Trophoblast cell (in vitro differentiated cells and primary cell): ENCODE data around the gene PLCH2.

Experiments used
- DNase-seq, 2 donors: peaks; one replicate each; pipeline ENCODE4 v3.0.0-alpha.2; 2016
- H2AFZ ChIP-seq: 2 replicates; pipeline ENCODE4 v1.6.1; 2013; ENCODE audit warnings: low read length, moderate library complexity, mild to moderate bottlenecking; ENCODE audit not compliant: insufficient read depth, poor library complexity
- H2AK5ac ChIP-seq: 2 replicates; pipeline ENCODE4 v1.6.1; 2013; ENCODE audit warnings: mild to moderate bottlenecking, low read length
- H2BK120ac ChIP-seq: 2 replicates; pipeline ENCODE4 v1.6.1; 2013; ENCODE audit warnings: low read length, mild to moderate bottlenecking, moderate library complexity; ENCODE audit not compliant: insufficient read depth, poor library complexity
- H2BK12ac ChIP-seq: 2 replicates; pipeline ENCODE4 v1.6.1; 2013; ENCODE audit warnings: mild to moderate bottlenecking, low read length, moderate library complexity
- H2BK5ac ChIP-seq: 2 replicates; pipeline ENCODE4 v1.6.1; 2013; ENCODE audit warnings: low read length, low read depth, moderate library complexity, mild to moderate bottlenecking; ENCODE audit not compliant: poor library complexity
- H3K14ac ChIP-seq: 2 replicates; pipeline ENCODE4 v1.6.1; 2013; ENCODE audit warnings: mild to moderate bottlenecking, low read length
- H3K18ac ChIP-seq: 2 replicates; pipeline ENCODE4 v1.6.1; 2013; ENCODE audit warnings: mild to moderate bottlenecking, low read length
- H3K23ac ChIP-seq: 2 replicates; pipeline ENCODE4 v1.6.1; 2013; ENCODE audit warnings: low read length
- H3K27ac ChIP-seq: 2 replicates; pipeline ENCODE4 v1.5.1; 2013; ENCODE audit warnings: low read depth, mild to moderate bottlenecking, inconsistent platforms, low read length, moderate library complexity
- H3K27me3 ChIP-seq: 2 replicates; pipeline ENCODE4 v1.6.1; 2013; ENCODE audit warnings: inconsistent platforms, mild to moderate bottlenecking, low read length, moderate library complexity; ENCODE audit not compliant: insufficient read depth
- H3K36me3 ChIP-seq, 2 experiments: 1 replicate in 1 of 2; 2 replicates in 1 of 2; pipeline ENCODE4 v1.6.1; 2013; ENCODE audit warnings: low read length in 2 of 2, mild to moderate bottlenecking in 2 of 2, moderate library complexity in 1 of 2; ENCODE audit not compliant: insufficient read depth in 2 of 2, control insufficient read depth in 1 of 2
- H3K4ac ChIP-seq: 2 replicates; pipeline ENCODE4 v1.6.1; 2013; ENCODE audit warnings: low read depth, mild to moderate bottlenecking, low read length, moderate library complexity
- H3K4me1 ChIP-seq, 2 experiments: 1 replicate in 1 of 2; 2 replicates in 1 of 2; pipeline ENCODE4 v1.6.1; 2013; ENCODE audit warnings: low read length in 2 of 2, mild to moderate bottlenecking in 2 of 2, moderate library complexity in 1 of 2; ENCODE audit not compliant: insufficient read depth in 2 of 2, control insufficient read depth in 1 of 2
- H3K4me2 ChIP-seq: 2 replicates; pipeline ENCODE4 v1.6.1; 2013; ENCODE audit warnings: inconsistent platforms, mild to moderate bottlenecking, low read length, moderate library complexity
- H3K4me3 ChIP-seq: 2 replicates; pipeline ENCODE4 v1.5.1; 2013; ENCODE audit warnings: mild to moderate bottlenecking, low read depth, low read length, inconsistent platforms
- H3K79me1 ChIP-seq: one replicate; pipeline ENCODE4 v1.6.1; 2013; ENCODE audit warnings: low read length
- H3K79me2 ChIP-seq: 2 replicates; pipeline ENCODE4 v1.6.1; 2013; ENCODE audit warnings: low read length, mild to moderate bottlenecking; ENCODE audit not compliant: control insufficient read depth, insufficient read depth, poor library complexity
- H3K9ac ChIP-seq: 2 replicates; pipeline ENCODE4 v1.6.1; 2013; ENCODE audit warnings: mild to moderate bottlenecking, low read length
- H3K9me3 ChIP-seq: 2 replicates; pipeline ENCODE4 v1.6.1; 2013; ENCODE audit warnings: low read depth, mild to moderate bottlenecking, control low read depth, inconsistent platforms, low read length; ENCODE audit not compliant: insufficient read depth
- H4K12ac ChIP-seq: 2 replicates; pipeline ENCODE4 v1.6.1; 2013; ENCODE audit warnings: low read depth, mild to moderate bottlenecking, low read length, moderate library complexity
- H4K8ac ChIP-seq: 2 replicates; pipeline ENCODE4 v1.6.1; 2013; ENCODE audit warnings: low read depth, mild to moderate bottlenecking, low read length, moderate library complexity
- H4K91ac ChIP-seq: one replicate; pipeline ENCODE4 v1.6.1; 2013; ENCODE audit warnings: low read depth, mild to moderate bottlenecking, low read length, moderate library complexity
- WGBS: extraction: QIAGEN DNeasy Blood & Tissue Kit; methylation state at CpG from one replicate; pipeline ENCODE4 v1.1.7; 2013; ENCODE audit warnings: missing lambda C conversion rate; ENCODE audit not compliant: insufficient read length, insufficient coverage; ENCODE audit errors: extremely low coverage; 5-methylcytosine and 5-hydroxymethylcytosine counted together

Gene PLCH2

DNA sequence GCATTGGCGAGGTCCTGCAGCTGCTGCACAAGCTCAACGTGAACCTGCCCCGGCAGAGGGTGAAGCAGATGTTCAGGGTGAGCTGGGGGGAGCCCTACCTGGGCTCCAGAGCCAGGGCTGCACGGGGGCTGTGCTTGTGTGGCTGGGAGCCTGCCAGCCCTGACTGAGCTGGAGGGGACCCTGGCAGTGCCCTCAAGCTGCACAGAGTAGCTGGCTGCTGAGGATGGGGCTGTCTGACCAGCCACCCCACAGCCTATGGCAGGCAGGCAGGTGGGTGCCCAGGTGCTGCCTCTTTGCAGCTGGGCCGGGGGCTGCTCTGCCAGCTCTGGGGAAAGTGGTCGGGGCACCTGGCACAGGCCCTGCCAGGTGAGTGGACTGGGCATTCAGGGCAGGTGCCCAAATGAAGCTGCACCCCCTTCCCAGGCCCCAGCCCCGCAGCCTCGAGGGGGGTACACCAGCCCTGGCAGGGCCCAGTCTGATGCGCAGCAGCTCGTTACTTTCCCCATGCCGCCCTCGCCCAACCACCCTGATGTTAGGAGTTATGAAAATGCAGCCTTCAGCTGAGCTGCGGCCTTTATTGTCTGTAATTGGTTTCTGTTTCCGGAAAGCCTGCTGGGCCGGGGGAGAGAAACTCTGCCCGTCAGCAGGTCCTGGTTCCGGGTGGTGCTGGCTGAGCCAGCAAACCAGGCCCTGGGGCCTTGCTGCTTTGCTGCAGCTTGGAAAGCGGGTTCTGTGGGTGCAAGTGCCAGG, 4.3 kb downstream of the PLCH2 start:
- Histone ChIP-seq H3K18ac (no peak overlapping the region), H3K9ac (no peak overlapping the region), H4K12ac (no peak overlapping the region), H3K27ac (no peak overlapping the region), H2BK120ac (no peak overlapping the region), H3K9me3 (no peaks in the 10 kb centered on the region), H3K14ac (no peak overlapping the region), H2AFZ (no peak overlapping the region), H3K4me3 (no peak overlapping the region), H2BK5ac (no peak overlapping the region), H3K4ac (no peak overlapping the region), H3K79me1 (no peaks in the 10 kb centered on the region), H2BK12ac (no peak overlapping the region), H3K79me2 (no peaks in the 10 kb centered on the region), H2AK5ac (no peak overlapping the region), H3K4me2 (no peak overlapping the region), H3K36me3 (no peaks in the 10 kb centered on the region), H4K91ac (no peak overlapping the region), H3K27me3 (no peaks in the 10 kb centered on the region), H3K4me1 (no peaks in the 10 kb centered on the region), H3K23ac (no peak overlapping the region), H4K8ac (no peak overlapping the region)
- no peak for DNase-seq
- no CpG with 5 or more reads among the region's 18 CpGs for WGBS

DNA sequence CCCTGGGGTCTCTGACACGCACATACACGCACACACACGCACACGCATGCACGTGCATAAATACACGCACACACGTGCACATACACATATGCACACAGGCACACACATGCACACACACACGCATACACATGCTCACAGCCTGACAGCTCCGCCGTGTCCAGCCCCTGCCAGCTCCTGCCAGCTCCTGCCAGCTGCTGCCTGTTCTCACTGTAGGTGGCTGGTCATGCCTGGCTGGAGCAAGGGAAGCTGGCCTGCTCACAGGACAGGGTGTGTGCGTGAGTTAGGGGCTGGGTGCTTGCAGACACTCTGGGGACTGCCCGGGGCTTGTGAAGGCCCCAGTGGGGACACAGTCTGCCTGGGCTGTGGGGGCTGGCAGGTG, 4.9 kb downstream of the PLCH2 start:
- no peaks in the 10 kb centered on the region for H3K36me3 ChIP-seq
- H4K91ac ChIP-seq, result no peak overlapping the region
- H2BK12ac ChIP-seq, result no peak overlapping the region
- no peak overlapping the region for H3K9ac ChIP-seq
- no peak overlapping the region for H2BK5ac ChIP-seq
- no peak overlapping the region for H3K14ac ChIP-seq
- no peak overlapping the region for H4K12ac ChIP-seq
- no peaks in the 10 kb centered on the region for H3K79me1 ChIP-seq
- no peak overlapping the region for H3K4me3 ChIP-seq
- H3K9me3 ChIP-seq, result no peaks in the 10 kb centered on the region
- H3K4me1 ChIP-seq, result no peaks in the 10 kb centered on the region
- DNase-seq, result no peak
- H3K79me2 ChIP-seq, result no peaks in the 10 kb centered on the region
- no peaks in the 10 kb centered on the region for H3K27me3 ChIP-seq
- H3K4ac ChIP-seq, result no peak overlapping the region
- H2BK120ac ChIP-seq, result no peak overlapping the region
- no CpG with 5 or more reads among the region's 12 CpGs for WGBS
- H3K27ac ChIP-seq, result no peak overlapping the region
- H3K18ac ChIP-seq, result no peak overlapping the region
- H4K8ac ChIP-seq, result no peak overlapping the region
- no peak overlapping the region for H2AFZ ChIP-seq
- H3K23ac ChIP-seq, result no peak overlapping the region
- H2AK5ac ChIP-seq, result no peak overlapping the region
- H3K4me2 ChIP-seq, result no peak overlapping the region

DNA sequence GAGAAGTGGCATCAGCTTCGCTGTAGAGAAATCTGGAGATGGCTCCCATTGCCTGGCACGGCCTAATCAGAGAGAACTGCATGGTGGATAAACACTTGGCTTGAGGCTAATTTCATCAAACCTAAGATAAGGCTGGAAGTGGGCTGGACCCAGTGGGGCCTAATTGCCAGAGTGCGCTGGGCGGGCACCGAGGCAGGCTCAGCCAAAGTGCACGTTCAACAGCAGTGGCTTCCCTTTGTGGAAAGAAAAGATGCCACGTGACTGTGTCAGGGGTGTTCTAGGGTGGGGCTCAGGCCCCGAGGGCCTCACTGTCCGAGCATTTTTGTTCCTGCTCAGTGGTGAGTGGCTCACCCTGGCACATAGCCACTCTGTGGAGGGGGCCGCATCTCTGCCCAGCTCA, 5.8 kb downstream of the PLCH2 start:
- H3K36me3 ChIP-seq, result no peaks in the 10 kb centered on the region
- H3K79me1 ChIP-seq, result no peaks in the 10 kb centered on the region
- DNase-seq, result no peak
- no peak overlapping the region for H3K23ac ChIP-seq
- H3K18ac ChIP-seq, result no peak overlapping the region
- H2BK120ac ChIP-seq, result no peak overlapping the region
- no CpG with 5 or more reads among the region's 10 CpGs for WGBS
- no peak overlapping the region for H3K14ac ChIP-seq
- no peak overlapping the region for H4K12ac ChIP-seq
- H2BK12ac ChIP-seq, result no peak overlapping the region
- no peak overlapping the region for H2BK5ac ChIP-seq
- peaks cover 5% of the 10 kb centered on the region for H3K9me3 ChIP-seq
- H2AK5ac ChIP-seq, result no peak overlapping the region
- H3K9ac ChIP-seq, result no peak overlapping the region
- no peaks in the 10 kb centered on the region for H3K79me2 ChIP-seq
- no peak overlapping the region for H3K4me2 ChIP-seq
- no peak overlapping the region for H2AFZ ChIP-seq
- no peak overlapping the region for H3K4me3 ChIP-seq
- no peaks in the 10 kb centered on the region for H3K27me3 ChIP-seq
- no peak overlapping the region for H3K27ac ChIP-seq
- H4K91ac ChIP-seq, result no peak overlapping the region
- H4K8ac ChIP-seq, result no peak overlapping the region
- no peaks in the 10 kb centered on the region for H3K4me1 ChIP-seq
- no peak overlapping the region for H3K4ac ChIP-seq

DNA sequence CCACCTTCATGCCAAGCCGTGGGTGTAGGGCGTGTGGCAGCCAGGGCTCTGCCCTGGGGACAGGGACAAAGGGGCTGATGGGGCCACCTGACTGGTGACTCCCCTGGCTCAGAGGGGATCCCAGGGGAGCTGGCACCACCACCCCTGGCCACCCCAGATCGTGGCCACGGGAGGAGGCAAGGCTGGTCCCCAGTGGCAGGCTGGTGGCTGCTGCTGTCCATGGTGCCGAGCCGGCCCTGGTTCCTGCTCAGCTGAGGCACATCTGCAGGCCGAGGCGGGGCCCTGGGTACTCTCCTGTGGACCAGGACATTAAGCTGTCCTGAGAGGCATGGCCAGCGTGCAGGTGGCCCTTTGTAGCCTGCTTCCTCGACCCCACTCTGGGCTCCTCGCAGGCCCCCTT, 6.5 kb downstream of the PLCH2 start:
- H4K8ac ChIP-seq, result no peak overlapping the region
- H3K9me3 ChIP-seq, result peaks cover 11% of the 10 kb centered on the region
- no peak for DNase-seq
- H4K12ac ChIP-seq, result no peak overlapping the region
- no peaks in the 10 kb centered on the region for H3K4me1 ChIP-seq
- no peak overlapping the region for H3K4me3 ChIP-seq
- H3K4ac ChIP-seq, result no peak overlapping the region
- no CpG with 5 or more reads among the region's 11 CpGs for WGBS
- H3K23ac ChIP-seq, result no peak overlapping the region
- no peak overlapping the region for H2BK12ac ChIP-seq
- no peak overlapping the region for H2AK5ac ChIP-seq
- H3K27me3 ChIP-seq, result no peaks in the 10 kb centered on the region
- H2AFZ ChIP-seq, result no peak overlapping the region
- no peak overlapping the region for H4K91ac ChIP-seq
- no peak overlapping the region for H3K18ac ChIP-seq
- H3K27ac ChIP-seq, result no peak overlapping the region
- no peak overlapping the region for H2BK120ac ChIP-seq
- no peak overlapping the region for H3K4me2 ChIP-seq
- H3K36me3 ChIP-seq, result no peaks in the 10 kb centered on the region
- no peaks in the 10 kb centered on the region for H3K79me2 ChIP-seq
- no peak overlapping the region for H3K14ac ChIP-seq
- H2BK5ac ChIP-seq, result no peak overlapping the region
- H3K9ac ChIP-seq, result no peak overlapping the region
- no peaks in the 10 kb centered on the region for H3K79me1 ChIP-seq
